Mucosa of rectum (tissue), 2 donors: Measurements from ENCODE around the gene TMCO1.
"Not testable (repeated sequence)": the region's sequence is repeated elsewhere in the genome, so short reads cannot be mapped to it uniquely, and the experiment has no call there.

ENCODE experiments used
- H3K27ac ChIP-seq, 2 donors: one replicate each; pipeline ENCODE4 v1.7.0; 2013; ENCODE audit warnings: inconsistent platforms in 2 of 2, low read depth in 2 of 2, low read length in 2 of 2
- H3K27me3 ChIP-seq, 2 donors: one replicate each; pipeline ENCODE4 v1.7.0; 2013; ENCODE audit warnings: low read length in 2 of 2; ENCODE audit not compliant: control insufficient read depth in 2 of 2, insufficient read depth in 2 of 2
- H3K36me3 ChIP-seq, 2 donors: one replicate each; pipeline ENCODE4 v1.7.0; 2013; ENCODE audit warnings: low read length in 2 of 2; ENCODE audit not compliant: control insufficient read depth in 2 of 2, insufficient read depth in 2 of 2
- H3K4me1 ChIP-seq, 2 donors: one replicate each; pipeline ENCODE4 v1.7.0; 2013; ENCODE audit warnings: low read length in 2 of 2, mild to moderate bottlenecking in 1 of 2; ENCODE audit not compliant: control insufficient read depth in 2 of 2, insufficient read depth in 2 of 2
- H3K4me3 ChIP-seq, 2 donors: one replicate each; pipeline ENCODE4 v1.7.0; 2013; ENCODE audit warnings: low read length in 2 of 2
- H3K9ac ChIP-seq, 2 donors: one replicate each; pipeline ENCODE4 v1.7.0; 2013; ENCODE audit warnings: low read length in 2 of 2, low read depth in 1 of 2, mild to moderate bottlenecking in 1 of 2
- H3K9me3 ChIP-seq, 2 donors: one replicate each; pipeline ENCODE4 v1.7.0; 2013; ENCODE audit warnings: low read length in 2 of 2; ENCODE audit not compliant: control insufficient read depth in 2 of 2
- donor health status: healthy.
- donor health status: Normal muscosa, but diverticular disease.

The TMCO1 gene

GRCh38 chr1:165696625-165697100 is 72.0 kb downstream of the TMCO1 start:
- H3K4me3 ChIP-seq, result peak overlapping the region in 1 of 2 donors; percentile 43

GRCh38 chr1:165695031-165695430 is 73.6 kb downstream of the TMCO1 start:
- Histone ChIP-seq H3K36me3 (peaks cover 0 to 2% of the 10 kb centered on the region in 2 donors), H3K4me1 (peaks cover 10 to 11% of the 10 kb centered on the region in 2 donors), H3K27ac (no peak overlapping the region), H3K4me3 (no peak overlapping the region), H3K9ac (no peak overlapping the region), H3K9me3 (no peaks in the 10 kb centered on the region), H3K27me3 (no peaks in the 10 kb centered on the region)

More at GRCh38 chr1:165696625-165697100, 72.0 kb downstream of the TMCO1 start:
- H3K27ac ChIP-seq, result no peak overlapping the region
- H3K4me1 ChIP-seq, result peaks cover 10 to 11% of the 10 kb centered on the region in 2 donors
- peaks cover 0 to 4% of the 10 kb centered on the region in 2 donors for H3K27me3 ChIP-seq
- peaks cover 0 to 2% of the 10 kb centered on the region in 2 donors for H3K36me3 ChIP-seq
- peak overlapping the region in 1 of 2 donors; percentile 27 for H3K9ac ChIP-seq
- no peaks in the 10 kb centered on the region for H3K9me3 ChIP-seq

- Histone ChIP-seq H3K27ac (no peak overlapping the region), H3K9ac (no peak overlapping the region), H3K27me3 (no peaks in the 10 kb centered on the region), H3K9me3 (no peaks in the 10 kb centered on the region), H3K4me1 (no peaks in the 10 kb centered on the region), H3K4me3 (no peak overlapping the region), H3K36me3 (peaks cover 4 to 13% of the 10 kb centered on the region in 2 donors)
These were observed 80.6 kb downstream of the TMCO1 start for GRCh38 chr1:165688046-165688445.

- H3K4me1 ChIP-seq, result no peaks in the 10 kb centered on the region
- no peak overlapping the region for H3K27ac ChIP-seq
- H3K27me3 ChIP-seq, result no peaks in the 10 kb centered on the region
- no peak overlapping the region for H3K4me3 ChIP-seq
- peaks cover 14 to 17% of the 10 kb centered on the region in 2 donors for H3K36me3 ChIP-seq
- H3K9me3 ChIP-seq, result no peaks in the 10 kb centered on the region
- no peak overlapping the region for H3K9ac ChIP-seq
These were observed 81.7 kb downstream of the TMCO1 start for GRCh38 chr1:165686971-165687433.

- Histone ChIP-seq H3K27me3 (no peaks in the 10 kb centered on the region), H3K9ac (no peak overlapping the region), H3K9me3 (no peaks in the 10 kb centered on the region), H3K27ac (no peak overlapping the region), H3K36me3 (peaks cover 19 to 22% of the 10 kb centered on the region in 2 donors), H3K4me3 (no peak overlapping the region), H3K4me1 (no peaks in the 10 kb centered on the region)
These were observed 82.3 kb downstream of the TMCO1 start for GRCh38 chr1:165686121-165686970.

GRCh38 chr1:165683848-165684485 is 84.7 kb downstream of the TMCO1 start:
- no peaks in the 10 kb centered on the region for H3K4me1 ChIP-seq
- H3K9ac ChIP-seq, result no peak overlapping the region
- H3K27me3 ChIP-seq, result no peaks in the 10 kb centered on the region
- no peak overlapping the region for H3K27ac ChIP-seq
- peaks cover 36 to 39% of the 10 kb centered on the region in 2 donors for H3K36me3 ChIP-seq
- no peak overlapping the region for H3K4me3 ChIP-seq
- H3K9me3 ChIP-seq, result no peaks in the 10 kb centered on the region

GRCh38 chr1:165680773-165681172 is 87.9 kb downstream of the TMCO1 start:
- H3K27ac ChIP-seq, result not testable (repeated sequence)
- peaks cover 46 to 47% of the 10 kb centered on the region in 2 donors for H3K36me3 ChIP-seq

GRCh38 chr1:165680303-165680702 is 88.4 kb downstream of the TMCO1 start:
- H3K27ac ChIP-seq, result no peak overlapping the region
- no peaks in the 10 kb centered on the region for H3K9me3 ChIP-seq
- no peaks in the 10 kb centered on the region for H3K4me1 ChIP-seq
- H3K9ac ChIP-seq, result no peak overlapping the region
- H3K4me3 ChIP-seq, result no peak overlapping the region
- H3K27me3 ChIP-seq, result no peaks in the 10 kb centered on the region
- H3K36me3 ChIP-seq, result peaks cover 42 to 45% of the 10 kb centered on the region in 2 donors

More at GRCh38 chr1:165680773-165681172, 87.9 kb downstream of the TMCO1 start:
- H3K4me1 ChIP-seq, H3K4me3 ChIP-seq, H3K9me3 ChIP-seq, H3K27me3 ChIP-seq, H3K9ac ChIP-seq: not testable (repeated sequence)

GRCh38 chr1:165679282-165680036 is 89.2 kb downstream of the TMCO1 start:
- H3K4me3 ChIP-seq, result no peak overlapping the region
- H3K4me1 ChIP-seq, result no peaks in the 10 kb centered on the region
- no peak overlapping the region for H3K27ac ChIP-seq
- peaks cover 42 to 46% of the 10 kb centered on the region in 2 donors for H3K36me3 ChIP-seq
- no peaks in the 10 kb centered on the region for H3K27me3 ChIP-seq
- H3K9ac ChIP-seq, result no peak overlapping the region
- no peaks in the 10 kb centered on the region for H3K9me3 ChIP-seq
